ENCODE data around the gene EYA2. TPM values are rescaled to one million over a fixed set of nuclear protein-coding genes. Genes with fewer than 3 reads are reported as not detected.

EYA2 gene
- total and polyA plus RNA-seq, 2 donors from 2014 or later, result 2.6 to 7.9 TPM

DNA sequence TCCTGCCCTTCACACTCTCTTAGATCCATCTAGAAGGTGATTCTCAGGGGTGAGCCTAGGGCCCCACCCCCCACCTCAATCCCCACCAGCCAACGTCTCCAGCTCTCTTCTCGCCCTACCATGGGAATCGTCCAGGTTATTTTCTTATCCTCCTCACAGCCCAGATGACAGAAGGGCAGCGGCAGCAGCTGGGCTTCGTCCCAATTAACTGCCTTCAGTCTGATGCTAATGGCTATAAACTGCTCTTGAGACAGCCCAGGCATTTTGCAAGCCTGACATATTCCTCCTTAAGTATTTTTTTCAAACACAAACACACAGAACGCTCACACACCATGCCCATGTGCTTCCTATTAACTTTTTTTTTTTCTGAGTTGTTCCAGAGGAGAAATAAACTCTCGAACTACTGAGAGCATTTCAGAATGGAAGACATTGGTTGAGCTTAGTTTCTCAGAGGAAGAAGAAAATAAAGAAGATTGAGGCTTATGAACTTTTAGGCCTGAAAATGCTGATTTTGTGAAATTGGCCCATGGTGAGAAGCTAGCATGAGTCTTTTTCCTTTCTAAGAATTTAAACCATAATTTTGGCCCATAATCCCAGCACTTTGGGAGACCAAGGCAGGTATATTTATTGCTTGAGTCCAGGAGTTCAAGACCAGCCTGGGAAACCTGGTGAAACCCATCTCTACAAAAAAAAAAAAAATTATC is 124.6 kb downstream of the EYA2 start:
- TF ChIP-seq, protein P1, sequence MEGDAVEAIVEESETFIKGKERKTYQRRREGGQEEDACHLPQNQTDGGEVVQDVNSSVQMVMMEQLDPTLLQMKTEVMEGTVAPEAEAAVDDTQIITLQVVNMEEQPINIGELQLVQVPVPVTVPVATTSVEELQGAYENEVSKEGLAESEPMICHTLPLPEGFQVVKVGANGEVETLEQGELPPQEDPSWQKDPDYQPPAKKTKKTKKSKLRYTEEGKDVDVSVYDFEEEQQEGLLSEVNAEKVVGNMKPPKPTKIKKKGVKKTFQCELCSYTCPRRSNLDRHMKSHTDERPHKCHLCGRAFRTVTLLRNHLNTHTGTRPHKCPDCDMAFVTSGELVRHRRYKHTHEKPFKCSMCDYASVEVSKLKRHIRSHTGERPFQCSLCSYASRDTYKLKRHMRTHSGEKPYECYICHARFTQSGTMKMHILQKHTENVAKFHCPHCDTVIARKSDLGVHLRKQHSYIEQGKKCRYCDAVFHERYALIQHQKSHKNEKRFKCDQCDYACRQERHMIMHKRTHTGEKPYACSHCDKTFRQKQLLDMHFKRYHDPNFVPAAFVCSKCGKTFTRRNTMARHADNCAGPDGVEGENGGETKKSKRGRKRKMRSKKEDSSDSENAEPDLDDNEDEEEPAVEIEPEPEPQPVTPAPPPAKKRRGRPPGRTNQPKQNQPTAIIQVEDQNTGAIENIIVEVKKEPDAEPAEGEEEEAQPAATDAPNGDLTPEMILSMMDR (IDR thresholded peaks at IDR 0.05; ENCODE audit: borderline replicate concordance, extremely low read depth, insufficient read depth), result no peak
- Histone ChIP-seq H3K27me3 (ENCODE audit: control insufficient read depth, insufficient read depth, low read length) (no peaks in the 10 kb centered on the region), H3K27ac (ENCODE audit: low read depth in 2 of 2, low read length in 2 of 2) (no peak overlapping the region), H3K9ac (ENCODE audit: low read length in 3 of 3) (no peak overlapping the region), H3K9me3 (ENCODE audit: control insufficient read depth in 2 of 3, insufficient read depth in 1 of 3, low read length in 3 of 3) (no peaks in the 10 kb centered on the region), H3K4me1 (ENCODE audit: control insufficient read depth in 2 of 3, insufficient read depth in 2 of 3, low read depth in 1 of 3, low read length in 3 of 3) (peaks cover 0 to 2% (median 0%) of the 10 kb centered on the region in 3 donors), H3K36me3 (ENCODE audit: control insufficient read depth in 2 of 3, insufficient read depth in 3 of 3, low read length in 3 of 3) (no peaks in the 10 kb centered on the region), H3K4me3 (ENCODE audit: low read length in 3 of 3) (no peak overlapping the region)
- no peak for FAIRE-seq
- intact Hi-C loops (cut with DNase I), result no loop called here
- DNase-seq, result peak; percentile 76 to 94 (median 85)

DNA sequence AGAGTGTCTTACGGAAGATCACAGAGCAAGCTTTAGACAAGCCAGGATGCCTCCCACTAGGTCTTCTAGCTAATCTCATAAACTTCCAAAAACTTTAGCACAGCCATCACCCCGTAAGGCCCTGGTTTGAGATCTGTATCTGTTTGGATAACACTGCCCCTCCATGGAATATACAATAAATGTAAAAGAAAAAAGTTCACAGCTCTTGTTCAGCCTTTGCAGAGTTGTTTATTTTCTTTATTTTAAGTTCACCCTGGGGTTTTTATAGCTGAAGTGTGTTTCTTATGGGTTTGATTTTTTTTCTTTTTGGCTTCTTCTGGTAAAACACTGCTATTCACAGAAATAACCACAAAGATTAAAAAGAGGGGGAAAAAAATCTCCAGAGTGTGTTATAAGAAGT is 125.6 kb downstream of the EYA2 start:
- FAIRE-seq (no peak), DNase-seq (peak in 2 of 5 donors; percentile 29 to 73)
- Histone ChIP-seq H3K27ac (ENCODE audit: low read depth in 2 of 2, low read length in 2 of 2) (no peak overlapping the region), H3K4me3 (ENCODE audit: low read length in 3 of 3) (no peak overlapping the region), H3K4me1 (ENCODE audit: control insufficient read depth in 2 of 3, insufficient read depth in 2 of 3, low read depth in 1 of 3, low read length in 3 of 3) (peaks cover 0 to 2% (median 0%) of the 10 kb centered on the region in 3 donors), H3K9ac (ENCODE audit: low read length in 3 of 3) (no peak overlapping the region), H3K9me3 (ENCODE audit: control insufficient read depth in 2 of 3, insufficient read depth in 1 of 3, low read length in 3 of 3) (no peaks in the 10 kb centered on the region), H3K36me3 (ENCODE audit: control insufficient read depth in 2 of 3, insufficient read depth in 3 of 3, low read length in 3 of 3) (no peaks in the 10 kb centered on the region), H3K27me3 (ENCODE audit: control insufficient read depth, insufficient read depth, low read length) (no peaks in the 10 kb centered on the region)
- intact Hi-C loops (cut with DNase I), result no loop called here
- TF ChIP-seq, protein P1 (IDR thresholded peaks at IDR 0.05; ENCODE audit: borderline replicate concordance, extremely low read depth, insufficient read depth), result no peak

- Histone ChIP-seq H3K36me3 (ENCODE audit: control insufficient read depth in 2 of 3, insufficient read depth in 3 of 3, low read length in 3 of 3) (no peaks in the 10 kb centered on the region), H3K27ac (ENCODE audit: low read depth in 2 of 2, low read length in 2 of 2) (no peak overlapping the region), H3K4me1 (ENCODE audit: control insufficient read depth in 2 of 3, insufficient read depth in 2 of 3, low read depth in 1 of 3, low read length in 3 of 3) (peaks cover 0 to 2% (median 0%) of the 10 kb centered on the region in 3 donors), H3K27me3 (ENCODE audit: control insufficient read depth, insufficient read depth, low read length) (no peaks in the 10 kb centered on the region), H3K9ac (ENCODE audit: low read length in 3 of 3) (no peak overlapping the region), H3K9me3 (ENCODE audit: control insufficient read depth in 2 of 3, insufficient read depth in 1 of 3, low read length in 3 of 3) (no peaks in the 10 kb centered on the region), H3K4me3 (ENCODE audit: low read length in 3 of 3) (no peak overlapping the region)
- TF ChIP-seq, protein P1 (IDR thresholded peaks at IDR 0.05; ENCODE audit: borderline replicate concordance, extremely low read depth, insufficient read depth), result no peak
- FAIRE-seq (no peak), DNase-seq (no peak)
- intact Hi-C loops (cut with DNase I), result no loop called here
Measured at GRCh38 chr20:47021850-47022249, 127.2 kb downstream of the EYA2 start.

Measured in kidney (tissue), 14 donors.